Endothelial cell of umbilical vein (primary cell): Measurements from ENCODE around the gene TNRC6C. TPM values are rescaled to one million over a fixed set of nuclear protein-coding genes. Genes with fewer than 3 reads are reported as not detected.

Experiments used
- BruUV-seq: library from RNA; stranded (reverse); fragments of 400-500 nt; replicated peaks from 2 replicates; lab custom pipeline; 2021; lab: Mats Ljungman, UMichigan
- CTCF ChIA-PET: fragments of 300-600, 350-600 bp; sonication (Branson Sonifier 250); formaldehyde crosslinking; loops from one replicate; lab custom pipeline; 2021; ENCODE audit warnings: antibody characterized with exemption, inconsistent platforms; lab: Charles Lee
- POLR2A ChIA-PET: fragments of 300-600, 350-600 bp; sonication (Branson Sonifier 250); formaldehyde crosslinking; loops from one replicate; lab custom pipeline; 2021; ENCODE audit warnings: antibody characterized with exemption, inconsistent platforms; lab: Charles Lee
- DNase-seq: peaks from one replicate; pipeline ENCODE4 v3.0.0-alpha.2; 2011; ENCODE audit warnings: low read depth, low spot score
- FAIRE-seq: peaks from 2 replicates; lab custom pipeline; 2011; peaks lifted over from hg19 to GRCh38; lab: Jason Lieb, UNC
- H2AFZ ChIP-seq: 2 replicates; pipeline ENCODE4 v1.6.0; 2012; ENCODE audit warnings: low read depth, low read length, control low read depth, inconsistent platforms
- H3K27ac ChIP-seq: 2 replicates; pipeline ENCODE4 v1.5.1; 2011; ENCODE audit warnings: low read depth, mild to moderate bottlenecking, control low read depth, low read length, moderate library complexity; ENCODE audit not compliant: insufficient read depth
- H3K27me3 ChIP-seq, 2 experiments: 2 replicates each; pipeline versions ENCODE4 v1.6.0 to v1.6.1; 2011; ENCODE audit warnings: low read length in 2 of 2, mixed read lengths in 1 of 2; ENCODE audit not compliant: control insufficient read depth in 2 of 2, insufficient read depth in 2 of 2
- H3K36me3 ChIP-seq, 2 experiments: 2 replicates in 1 of 2; 3 replicates in 1 of 2; pipeline ENCODE4 v1.5.1; 2011; ENCODE audit warnings: low read length in 2 of 2, mild to moderate bottlenecking in 1 of 2, moderate library complexity in 1 of 2; ENCODE audit not compliant: control insufficient read depth in 2 of 2, insufficient read depth in 2 of 2; ENCODE audit errors: extremely low read depth in 1 of 2
- H3K4me1 ChIP-seq: 3 replicates; pipeline ENCODE4 v1.5.1; 2011; ENCODE audit warnings: mild to moderate bottlenecking, low read length; ENCODE audit not compliant: control insufficient read depth, insufficient read depth; ENCODE audit errors: extremely low read depth
- H3K4me2 ChIP-seq: 2 replicates; pipeline ENCODE4 v1.6.1; 2011; ENCODE audit warnings: low read length, control low read depth, mixed read lengths; ENCODE audit not compliant: insufficient read depth
- H3K4me3 ChIP-seq, 3 experiments: fragments of 200-600 bp in 1 of 3; sonication (generic), shearing (Covaris generic) in 1 of 3; replicated peaks in 1 of 3; 2 replicates each; pipeline ENCODE4 v1.5.1; 2011 to 2016; ENCODE audit warnings: control low read depth in 3 of 3, low read length in 3 of 3, mild to moderate bottlenecking in 2 of 3, inconsistent platforms in 1 of 3, low read depth in 1 of 3, moderate library complexity in 1 of 3; ENCODE audit not compliant: insufficient read depth in 1 of 3
- H3K79me2 ChIP-seq: 2 replicates; pipeline ENCODE4 v1.6.0; 2012; ENCODE audit warnings: low read length, inconsistent platforms; ENCODE audit not compliant: control insufficient read depth, insufficient read depth
- H3K9ac ChIP-seq: replicated peaks from 2 replicates; pipeline ENCODE3; 2011; ENCODE audit warnings: low read length, control low read depth; ENCODE audit not compliant: insufficient read depth; ENCODE audit errors: extremely low read depth
- H3K9me1 ChIP-seq: replicated peaks from 3 replicates; pipeline ENCODE4 v1.6.0; 2011; ENCODE audit warnings: mild to moderate bottlenecking, low read length; ENCODE audit not compliant: control insufficient read depth, insufficient read depth; ENCODE audit errors: extremely low read depth
- H3K9me3 ChIP-seq: replicated peaks from 2 replicates; pipeline ENCODE4 v1.5.1; 2012; ENCODE audit warnings: low read length, inconsistent platforms; ENCODE audit not compliant: control insufficient read depth, insufficient read depth
- H4K20me1 ChIP-seq: replicated peaks from 2 replicates; pipeline ENCODE3; 2011; ENCODE audit warnings: mild to moderate bottlenecking, low read length; ENCODE audit not compliant: control insufficient read depth, insufficient read depth; ENCODE audit errors: extremely low read depth
- CTCF ChIP-seq, 2 donors: IDR thresholded peaks; 1 replicate in 1 of 2; 2 replicates in 1 of 2; pipeline ENCODE4 v1.5.1; 2011; ENCODE audit warnings: low read length in 2 of 2, mild to moderate bottlenecking in 2 of 2, moderate library complexity in 2 of 2, control low read depth in 1 of 2, inconsistent platforms in 1 of 2, low read depth in 1 of 2; ENCODE audit not compliant: insufficient read depth in 1 of 2; ENCODE audit errors: extremely low read depth in 1 of 2
- EZH2 ChIP-seq: IDR thresholded peaks from 2 replicates; pipeline ENCODE4 v1.6.1; 2012; ENCODE audit warnings: borderline replicate concordance, low read depth, mild to moderate bottlenecking, moderate library complexity, low read length, inconsistent platforms; ENCODE audit not compliant: severe bottlenecking
- FOS ChIP-seq: IDR thresholded peaks from 2 replicates; pipeline ENCODE4 v1.6.1; 2011; ENCODE audit warnings: mild to moderate bottlenecking, low read length, moderate library complexity, borderline replicate concordance; ENCODE audit not compliant: insufficient read depth
- GATA2 ChIP-seq: IDR thresholded peaks from 2 replicates; pipeline ENCODE4 v1.7.0; 2011; ENCODE audit warnings: low read depth, mild to moderate bottlenecking, moderate library complexity, mixed read lengths, low read length; ENCODE audit not compliant: insufficient read length, insufficient read depth
- JUN ChIP-seq: IDR thresholded peaks from 2 replicates; pipeline ENCODE4 v1.6.1; 2011; ENCODE audit warnings: borderline replicate concordance, low read depth; ENCODE audit not compliant: insufficient read length, insufficient read depth
- MAX ChIP-seq: IDR thresholded peaks from 2 replicates; pipeline ENCODE4 v1.6.1; 2011; ENCODE audit not compliant: insufficient read depth, insufficient read length
- MYC ChIP-seq: IDR thresholded peaks from one replicate; pipeline ENCODE4 v1.6.1; 2011; ENCODE audit warnings: mild to moderate bottlenecking, low read depth, low read length
- POLR2A ChIP-seq: IDR thresholded peaks from 2 replicates; pipeline ENCODE4 v1.6.1; 2012; ENCODE audit warnings: low read depth, mild to moderate bottlenecking, control low read depth, low read length
- POLR2AphosphoS5 ChIP-seq: IDR thresholded peaks from 2 replicates; pipeline ENCODE4 v1.6.1; 2012; ENCODE audit warnings: low read depth, mild to moderate bottlenecking, control low read depth, low read length, moderate library complexity; ENCODE audit not compliant: insufficient read depth
- dilution Hi-C: fragments of 300-500 bp; cut with MboI; formaldehyde crosslinking; loops from one replicate; pipeline ENCODE4 v1.15.0; 2019; ENCODE audit warnings: low sequenced_read_pairs; ENCODE audit not compliant: extremely low pct_ligation_motif_present
- intact Hi-C: fragments of 100-400 bp; cut with micrococcal nuclease; formaldehyde crosslinking; loops from one replicate; pipeline ENCODE4 v1.10.0; 2022
- polyA plus RNA-seq, 4 experiments: library from polyadenylated mRNA; depleted of rRNA in 3 of 4; stranded (reverse) in 3 of 4; unstranded in 1 of 4; fragments of >200 nt; gene quantifications; 2 replicates each; pipeline versions ENCODE4 v1.2.1 to v1.2.3, GENCODE V29; 2011 to 2012; ENCODE audit warnings: missing spikeins in 1 of 4
- total RNA-seq: library from RNA; stranded (reverse); gene quantifications from 2 replicates; pipeline ENCODE4 v1.2.3, GENCODE V29; 2021

The TNRC6C gene
- total and polyA plus RNA-seq, 2 donors (not counting 3 experiments of a cell fraction or from before 2014, with no cell fraction given): 2.1 to 17.5 TPM

GRCh38 chr17:78026381-78026780 is 67.9 kb downstream of the TNRC6C start:
- POLR2A ChIA-PET: no interaction called here
- intact Hi-C loops: no loop called here
- no peak for FAIRE-seq
- H3K79me2 ChIP-seq: no peaks in the 10 kb centered on the region
- no peak overlapping the region for H2AFZ ChIP-seq
- no peaks in the 10 kb centered on the region for H4K20me1 ChIP-seq
- no peaks in the 10 kb centered on the region for H3K27me3 ChIP-seq
- no peaks in the 10 kb centered on the region for H3K9me3 ChIP-seq
- dilution Hi-C loops: no loop called here
- no TSS peak for BruUV-seq
- H3K27ac ChIP-seq: no peak overlapping the region
- CTCF ChIA-PET: interaction anchor here (2.2 kb wide), 1 partner anchor 13 kb away, joined by 8 read pairs; no protein-coding TSS in a partner anchor
- H3K9ac ChIP-seq: no peak overlapping the region
- H3K9me1 ChIP-seq: no peaks in the 10 kb centered on the region
- no peak for DNase-seq
- H3K4me1 ChIP-seq: no peaks in the 10 kb centered on the region
- no peak overlapping the region for H3K4me2 ChIP-seq
- no peaks in the 10 kb centered on the region for H3K36me3 ChIP-seq
- TF ChIP-seq GATA2: no peak
- TF ChIP-seq MAX: no peak
- TF ChIP-seq JUN: no peak
- no peak for TF ChIP-seq POLR2A
- TF ChIP-seq CTCF (IDR thresholded peaks at IDR 0.05; ENCODE audit: extremely low read depth in 1 of 2, insufficient read depth in 1 of 2, low read depth in 1 of 2, low read length in 2 of 2): no peak
- TF ChIP-seq EZH2: no peak
- no peak overlapping the region for H3K4me3 ChIP-seq

GRCh38 chr17:78027121-78027520 is 68.6 kb downstream of the TNRC6C start:
- H3K9me1 ChIP-seq: no peaks in the 10 kb centered on the region
- TF ChIP-seq GATA2 (no peak), MYC (no peak), EZH2 (no peak), POLR2A (no peak), POLR2AphosphoS5 (no peak), CTCF (IDR thresholded peaks at IDR 0.05; ENCODE audit: extremely low read depth in 1 of 2, insufficient read depth in 1 of 2, low read depth in 1 of 2, low read length in 2 of 2) (no peak), JUN (no peak), FOS (no peak), MAX (no peak)
- no peak overlapping the region for H3K9ac ChIP-seq
- DNase-seq (no peak), FAIRE-seq (no peak)
- H3K36me3 ChIP-seq: no peaks in the 10 kb centered on the region
- CTCF ChIA-PET: interaction anchor here (0.7 to 2.2 kb wide), 3 partner anchors 10 to 14 kb away, joined by 4 to 8 read pairs (median 7); no protein-coding TSS in a partner anchor
- no peak overlapping the region for H3K4me2 ChIP-seq
- POLR2A ChIA-PET: no interaction called here
- no peaks in the 10 kb centered on the region for H3K4me1 ChIP-seq
- dilution Hi-C loops (no loop called here), intact Hi-C loops (no loop called here)
- no peak overlapping the region for H3K27ac ChIP-seq
- no peak overlapping the region for H3K4me3 ChIP-seq
- H3K27me3 ChIP-seq: no peaks in the 10 kb centered on the region
- H2AFZ ChIP-seq: no peak overlapping the region
- no TSS peak for BruUV-seq
- no peaks in the 10 kb centered on the region for H3K79me2 ChIP-seq
- H4K20me1 ChIP-seq: no peaks in the 10 kb centered on the region
- H3K9me3 ChIP-seq: no peaks in the 10 kb centered on the region
